CD14-positive monocyte (primary cell): ENCODE data around the gene PARP16. TPM values are rescaled to one million over a fixed set of nuclear protein-coding genes. Genes with fewer than 3 reads are reported as not detected.

Experiments
- DNase-seq, 3 donors: peaks; one replicate each; pipeline ENCODE4 v3.0.0-alpha.2; 2011 to 2022
- H2AFZ ChIP-seq: 2 replicates; pipeline ENCODE4 v1.6.0; 2012; ENCODE audit warnings: mild to moderate bottlenecking, low read depth, low read length, inconsistent platforms; ENCODE audit not compliant: insufficient read depth, poor library complexity, severe bottlenecking
- H3K27ac ChIP-seq, 2 donors: 1 replicate in 1 of 2; 2 replicates in 1 of 2; pipeline ENCODE4 v1.5.1; 2012 to 2013; ENCODE audit warnings: low read length in 2 of 2, control low read depth in 1 of 2, inconsistent platforms in 1 of 2, low read depth in 1 of 2, mild to moderate bottlenecking in 1 of 2
- H3K27me3 ChIP-seq, 2 donors: one replicate each; pipeline versions ENCODE4 v1.6.0 to v1.6.1; 2011 to 2013; ENCODE audit warnings: low read length in 2 of 2; ENCODE audit not compliant: control insufficient read depth in 2 of 2, insufficient read depth in 2 of 2
- H3K36me3 ChIP-seq, 2 donors: replicated peaks in 1 of 2; 1 replicate in 1 of 2; 2 replicates in 1 of 2; pipeline versions ENCODE4 v1.5.1 to v1.6.1; 2012 to 2013; ENCODE audit warnings: low read length in 2 of 2, control low read depth in 1 of 2, inconsistent platforms in 1 of 2, mild to moderate bottlenecking in 1 of 2; ENCODE audit not compliant: insufficient read depth in 2 of 2, control insufficient read depth in 1 of 2
- H3K4me1 ChIP-seq, 2 donors: 1 replicate in 1 of 2; 2 replicates in 1 of 2; pipeline versions ENCODE4 v1.5.1 to v1.6.1; 2012 to 2013; ENCODE audit warnings: low read length in 2 of 2, control low read depth in 1 of 2, inconsistent platforms in 1 of 2, mild to moderate bottlenecking in 1 of 2, moderate library complexity in 1 of 2; ENCODE audit not compliant: insufficient read depth in 2 of 2, control insufficient read depth in 1 of 2
- H3K4me2 ChIP-seq: replicated peaks from 2 replicates; pipeline ENCODE3; 2012; ENCODE audit warnings: low read length, moderate library complexity, mild to moderate bottlenecking; ENCODE audit not compliant: poor library complexity, severe bottlenecking; ENCODE audit errors: extremely low read depth
- H3K4me3 ChIP-seq, 3 experiments: fragments of 200-600 bp in 1 of 3; sonication (generic) in 1 of 3; replicated peaks in 1 of 3; 1 replicate in 2 of 3; 2 replicates in 1 of 3; pipeline ENCODE4 v1.5.1; 2011 to 2013; ENCODE audit warnings: low read length in 3 of 3, mild to moderate bottlenecking in 3 of 3, control low read depth in 2 of 3, low read depth in 2 of 3, inconsistent platforms in 1 of 3, moderate library complexity in 1 of 3
- H3K79me2 ChIP-seq: 2 replicates; pipeline ENCODE4 v1.6.0; 2012; ENCODE audit warnings: mild to moderate bottlenecking, control low read depth, inconsistent platforms, low read length, moderate library complexity; ENCODE audit not compliant: insufficient read depth
- H3K9ac ChIP-seq: 2 replicates; pipeline ENCODE4 v1.6.0; 2017; ENCODE audit warnings: low read length, mild to moderate bottlenecking; ENCODE audit not compliant: insufficient read depth, poor library complexity, severe bottlenecking
- H3K9me3 ChIP-seq, 2 donors: replicated peaks in 1 of 2; 1 replicate in 1 of 2; 2 replicates in 1 of 2; pipeline versions ENCODE4 v1.5.1 to v1.6.1; 2012 to 2013; ENCODE audit warnings: low read length in 2 of 2, control low read depth in 1 of 2; ENCODE audit not compliant: control insufficient read depth in 1 of 2, insufficient read depth in 1 of 2
- H4K20me1 ChIP-seq: 2 replicates; pipeline ENCODE4 v1.6.0; 2012; ENCODE audit warnings: mild to moderate bottlenecking, low read length, control low read depth, moderate library complexity; ENCODE audit not compliant: insufficient read depth
- H3K27ac Mint-ChIP-seq, 7 donors: one replicate each; pipeline ENCODE4 v1.8.0; 2020; ENCODE audit warnings: mild to moderate bottlenecking in 7 of 7, mixed read lengths in 7 of 7, moderate library complexity in 6 of 7, inconsistent platforms in 2 of 7
- H3K27me3 Mint-ChIP-seq, 3 donors: one replicate each; pipeline ENCODE4 v1.8.0; 2021 to 2022; ENCODE audit warnings: low read depth in 3 of 3, mild to moderate bottlenecking in 3 of 3, mixed read lengths in 3 of 3, moderate library complexity in 3 of 3, inconsistent platforms in 1 of 3
- H3K36me3 Mint-ChIP-seq, 2 donors: one replicate each; pipeline ENCODE4 v1.8.0; 2020; ENCODE audit warnings: mixed read lengths in 2 of 2, inconsistent platforms in 1 of 2, mild to moderate bottlenecking in 1 of 2
- H3K4me1 Mint-ChIP-seq: one replicate; pipeline ENCODE4 v1.8.0; 2020; ENCODE audit warnings: mild to moderate bottlenecking, mixed read lengths
- H3K4me3 Mint-ChIP-seq, 2 donors: one replicate each; pipeline ENCODE4 v1.8.0; 2020; ENCODE audit warnings: mild to moderate bottlenecking in 2 of 2, mixed read lengths in 2 of 2, moderate library complexity in 1 of 2
- H3K9me3 Mint-ChIP-seq, 7 donors: one replicate each; pipeline ENCODE4 v1.8.0; 2020 to 2022; ENCODE audit warnings: mixed read lengths in 7 of 7, mild to moderate bottlenecking in 6 of 7, moderate library complexity in 6 of 7, inconsistent platforms in 2 of 7
- CTCF ChIP-seq: fragments of 200-600 bp; IDR thresholded peaks from one replicate; pipeline ENCODE4 v1.8.0; 2022; ENCODE audit warnings: antibody characterized with exemption, mild to moderate bottlenecking
- WGBS: methylation state at CpG from one replicate; pipeline ENCODE4 v1.1.5; 2013; ENCODE audit warnings: missing lambda C conversion rate; ENCODE audit not compliant: insufficient coverage; 5-methylcytosine and 5-hydroxymethylcytosine counted together
- intact Hi-C, 2 donors: fragments of 100-400 bp; cut with micrococcal nuclease; formaldehyde crosslinking; loops; one replicate each; pipeline versions ENCODE4 v1.15.0 to v1.15.1; 2023
- polyA plus RNA-seq, 3 donors: library from polyadenylated mRNA; depleted of rRNA in 1 of 3; unstranded in 2 of 3; stranded (reverse) in 1 of 3; fragments of 300-500 nt in 2 of 3; fragments of >200 nt in 1 of 3; fragmentation: Illumina TruSeq in 2 of 3; gene quantifications; 1 replicate in 2 of 3; 2 replicates in 1 of 3; pipeline ENCODE4 v1.2.3, GENCODE V29; 2012 to 2021

The PARP16 gene
- polyA plus RNA-seq, 3 donors: 4.8 to 6.9 (median 5.7) TPM

GRCh38 chr15:65249641-65250040 lies 37.0 kb downstream of the PARP16 start:
- Mint-ChIP-seq H3K27ac (no peak overlapping the region), H3K27me3 (peaks cover 0 to 3% (median 0%) of the 10 kb centered on the region in 3 donors), H3K36me3 (peaks cover 0 to 6% of the 10 kb centered on the region in 2 donors), H3K4me1 (no peaks in the 10 kb centered on the region), H3K4me3 (no peak overlapping the region), H3K9me3 (no peaks in the 10 kb centered on the region)
- H3K79me2 ChIP-seq: no peaks in the 10 kb centered on the region
- no peak overlapping the region for H3K4me3 ChIP-seq
- no peak overlapping the region for H3K27ac ChIP-seq
- no peak for DNase-seq
- H2AFZ ChIP-seq: no peak overlapping the region
- 100% methylated on average over 1 of the region's 2 CpGs for WGBS
- H3K9me3 ChIP-seq: no peaks in the 10 kb centered on the region
- no peak overlapping the region for H3K9ac ChIP-seq
- no peaks in the 10 kb centered on the region for H3K36me3 ChIP-seq
- no peaks in the 10 kb centered on the region for H4K20me1 ChIP-seq
- H3K4me1 ChIP-seq: no peaks in the 10 kb centered on the region
- H3K27me3 ChIP-seq: no peaks in the 10 kb centered on the region
- intact Hi-C loops: no loop called here
- no peak for TF ChIP-seq CTCF
- no peak overlapping the region for H3K4me2 ChIP-seq

GRCh38 chr15:65248511-65249255 lies 38.0 kb downstream of the PARP16 start:
- Histone ChIP-seq H3K4me3 (no peak overlapping the region), H3K27me3 (no peaks in the 10 kb centered on the region), H4K20me1 (no peaks in the 10 kb centered on the region), H3K36me3 (no peaks in the 10 kb centered on the region), H2AFZ (no peak overlapping the region), H3K79me2 (no peaks in the 10 kb centered on the region), H3K27ac (no peak overlapping the region), H3K9ac (no peak overlapping the region), H3K4me1 (no peaks in the 10 kb centered on the region), H3K9me3 (no peaks in the 10 kb centered on the region), H3K4me2 (no peak overlapping the region)
- no peak overlapping the region for H3K4me3 Mint-ChIP-seq
- peaks cover 0 to 8% of the 10 kb centered on the region in 2 donors for H3K36me3 Mint-ChIP-seq
- H3K9me3 Mint-ChIP-seq: peaks cover 0 to 2% (median 0%) of the 10 kb centered on the region in 7 donors
- peak overlapping the region in 1 of 7 donors; percentile 40 for H3K27ac Mint-ChIP-seq
- no peak for DNase-seq
- H3K27me3 Mint-ChIP-seq: peaks cover 0 to 3% (median 0%) of the 10 kb centered on the region in 3 donors
- WGBS: 100% methylated on average over 5 of the region's 9 CpGs
- no peak for TF ChIP-seq CTCF
- intact Hi-C loops: no loop called here
- H3K4me1 Mint-ChIP-seq: no peaks in the 10 kb centered on the region
